HG03558 (cell line): ENCODE data around the gene ADSL.
"Not testable (repeated sequence)": the region's sequence is repeated elsewhere in the genome, so short reads cannot be mapped to it uniquely, and the experiment has no call there.

Source experiments
- ATAC-seq: cut with Tn5 transposase; IDR thresholded peaks from one replicate; pipeline ENCODE4 v1.9.1; 2021; ENCODE audit warnings: moderate number of reproducible peaks; ENCODE audit not compliant: unreplicated experiment; ENCODE audit errors: extremely low read depth

ADSL gene

DNA sequence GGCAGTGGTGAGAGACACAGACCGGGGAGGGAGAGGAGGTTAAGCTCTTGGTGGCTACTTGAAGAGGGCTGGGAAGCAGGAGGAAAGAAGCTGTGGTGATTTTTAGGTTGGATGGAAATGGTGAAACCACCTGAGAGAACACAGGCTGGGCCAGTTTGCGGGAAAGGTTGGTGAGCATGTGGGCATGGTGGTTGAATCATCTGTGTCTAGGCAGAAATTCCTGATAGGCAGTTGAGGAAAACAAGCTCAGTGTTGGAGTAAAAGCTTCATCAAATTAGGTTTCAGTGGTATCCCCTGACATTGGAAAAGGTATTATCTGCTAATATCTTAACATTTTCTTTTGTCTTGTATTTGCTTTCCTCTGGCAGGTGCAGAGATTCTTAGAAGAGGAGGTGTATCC is 19.8 kb downstream of the ADSL start:
- no peak for ATAC-seq

DNA sequence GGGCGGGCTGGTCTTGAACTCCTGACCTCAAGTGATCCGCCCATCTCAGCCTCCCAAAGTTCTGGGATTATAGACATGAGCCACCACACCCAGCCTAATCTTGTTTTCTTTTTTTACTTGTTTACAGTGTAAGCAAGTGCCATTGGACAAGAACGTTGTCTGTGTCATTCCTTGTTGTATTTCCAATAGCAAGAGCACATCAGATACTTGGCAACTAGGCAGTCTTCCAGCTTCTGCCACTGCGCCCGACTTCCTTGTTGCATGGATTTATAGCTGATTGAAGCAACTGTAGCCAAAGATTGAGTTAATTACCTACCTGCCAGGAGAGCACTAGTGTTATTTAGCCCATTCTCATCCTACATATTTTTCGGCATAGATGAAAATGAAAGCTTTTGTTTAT is 21.0 kb downstream of the ADSL start:
- no peak for ATAC-seq

DNA sequence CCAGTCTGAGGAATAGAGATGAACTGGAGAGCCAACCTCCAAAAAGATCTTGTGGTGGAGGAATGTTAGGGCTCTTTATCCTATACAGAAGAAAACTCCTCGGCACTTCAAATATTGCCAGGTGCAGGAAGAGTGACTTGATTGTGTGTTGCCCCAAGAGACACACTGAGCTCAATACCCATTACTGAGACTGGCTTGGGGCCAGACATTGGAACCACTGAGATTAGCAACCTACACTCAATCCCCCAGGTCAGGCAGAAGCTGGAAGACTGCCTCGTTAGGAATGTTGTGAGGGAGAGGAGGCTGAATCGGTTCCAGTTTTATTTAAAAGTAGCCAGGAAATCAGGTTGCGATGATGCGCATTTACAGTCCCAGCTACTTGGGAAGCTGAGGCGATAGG is 21.7 kb downstream of the ADSL start:
- no peak for ATAC-seq

GRCh38 chr22:40368836-40369235 is 22.5 kb downstream of the ADSL start:
- ATAC-seq = no peak

- no peak for ATAC-seq
Measured at GRCh38 chr22:40374567-40374966, 28.3 kb downstream of the ADSL start.

DNA sequence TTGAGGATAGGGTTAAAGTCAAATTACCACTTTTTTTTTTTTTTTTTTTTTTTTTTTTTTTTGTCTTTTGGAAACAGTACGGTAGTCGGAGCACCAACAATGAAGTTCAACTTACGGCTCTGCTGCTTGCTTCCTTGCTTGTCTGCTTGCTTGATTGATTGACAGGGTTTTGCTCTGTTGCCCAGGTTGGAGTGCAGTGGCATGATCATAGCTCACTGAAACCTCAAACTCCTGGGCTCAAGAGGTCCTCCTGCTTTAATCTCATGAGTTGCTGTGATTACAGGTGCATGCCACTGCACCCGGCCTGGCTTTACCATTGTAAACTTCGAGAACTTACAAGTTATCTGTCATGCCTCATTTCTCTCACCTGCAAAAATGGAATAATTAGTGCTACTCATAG is 29.8 kb downstream of the ADSL start:
- ATAC-seq = no peak

DNA sequence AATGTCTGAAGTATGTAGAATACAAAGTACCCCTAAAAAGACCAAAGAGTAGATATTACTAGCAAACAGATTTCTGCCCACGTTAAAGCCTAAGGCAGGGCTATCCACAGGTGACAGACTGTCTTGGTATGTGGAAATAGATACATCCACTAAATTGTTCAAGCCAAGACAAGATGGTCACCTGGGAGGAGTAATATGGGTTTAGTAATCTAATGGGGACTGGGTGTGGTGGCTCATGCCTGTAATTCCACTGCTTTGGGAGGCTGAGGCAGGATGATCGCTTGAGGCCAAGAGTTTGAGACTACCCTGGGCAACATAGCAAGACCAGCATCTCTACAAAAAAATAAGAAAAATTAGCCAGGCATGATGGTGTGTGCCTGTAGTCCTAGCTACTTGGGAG is 31.6 kb downstream of the ADSL start:
- no peak for ATAC-seq

GRCh38 chr22:40378448-40378847 is 32.1 kb downstream of the ADSL start:
- not testable (repeated sequence) for ATAC-seq

GRCh38 chr22:40381461-40381860 is 35.2 kb downstream of the ADSL start:
- ATAC-seq = no peak

DNA sequence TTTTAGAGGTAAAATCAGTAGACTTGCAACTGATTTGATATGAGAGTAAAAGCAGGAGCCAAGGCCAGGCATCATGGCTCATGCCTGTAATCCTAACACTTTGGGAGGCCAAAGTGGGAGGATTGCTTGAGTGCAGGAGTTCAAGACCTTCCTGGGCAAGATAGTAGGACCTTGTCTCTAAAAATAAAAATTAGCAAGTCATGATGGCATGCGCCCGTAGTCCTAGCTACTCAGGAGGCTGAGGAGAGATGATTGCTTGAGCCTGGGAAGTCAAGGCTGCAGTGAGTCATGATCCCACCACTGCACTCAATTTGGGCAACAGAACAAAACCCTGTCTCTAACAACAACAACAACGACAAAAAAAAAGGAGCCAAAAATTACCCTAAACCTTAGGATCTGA is 37.6 kb downstream of the ADSL start:
- ATAC-seq = no peak

DNA sequence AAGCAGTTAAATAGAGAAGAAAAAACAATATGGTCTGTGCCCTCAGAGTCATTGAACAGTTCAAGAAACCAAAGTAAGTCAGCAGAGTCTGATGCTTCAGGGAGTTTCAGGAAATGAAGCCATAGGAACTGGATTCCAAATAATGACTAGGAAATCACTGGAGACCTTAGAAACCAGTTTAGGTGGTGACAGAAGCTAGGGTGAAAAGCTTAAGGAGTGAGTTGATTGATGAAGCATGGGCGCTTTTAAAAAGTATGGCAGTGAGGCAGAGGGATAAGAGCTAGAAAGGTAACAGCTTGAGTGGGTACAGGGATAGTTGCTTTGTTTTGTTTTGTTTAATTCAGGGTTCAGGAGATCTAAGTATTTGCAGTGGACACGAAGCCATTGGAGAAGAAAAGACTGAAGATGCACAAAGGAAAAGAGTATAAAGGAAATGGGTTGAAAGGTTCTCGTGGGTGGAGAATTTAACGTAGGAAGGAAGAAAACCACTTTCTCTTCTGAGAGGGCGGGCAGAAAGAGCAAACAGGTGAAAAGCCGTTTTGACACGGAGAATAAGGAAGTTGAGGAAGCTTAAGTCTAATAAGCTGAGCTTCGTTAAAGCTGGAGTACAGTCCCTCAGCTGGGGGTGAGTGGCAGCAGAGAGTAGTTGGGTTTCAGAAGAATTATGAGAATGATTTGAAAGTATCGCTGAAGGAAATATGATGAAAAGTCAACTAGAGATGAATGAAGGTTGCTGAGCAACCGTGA is 38.9 kb downstream of the ADSL start:
- no peak for ATAC-seq

DNA sequence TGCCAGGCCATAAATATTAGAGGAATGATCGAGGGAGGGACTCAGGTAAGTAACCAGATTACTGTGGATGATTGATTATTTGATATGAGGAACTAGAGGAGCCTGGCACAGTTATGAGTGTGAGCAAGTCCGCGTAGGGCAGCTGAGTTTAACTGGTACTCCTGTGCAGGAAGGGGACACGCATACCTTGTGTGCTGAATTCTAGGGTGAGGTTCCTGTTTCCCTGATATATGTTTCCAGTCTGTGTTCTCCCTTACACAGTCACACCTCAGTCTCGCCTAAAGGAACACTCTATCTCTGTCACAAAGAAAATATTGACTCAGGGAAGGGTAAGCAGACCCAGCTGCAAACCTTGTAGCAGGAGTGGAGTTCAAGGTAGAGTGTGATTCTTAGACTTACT is 41.4 kb downstream of the ADSL start:
- no peak for ATAC-seq

DNA sequence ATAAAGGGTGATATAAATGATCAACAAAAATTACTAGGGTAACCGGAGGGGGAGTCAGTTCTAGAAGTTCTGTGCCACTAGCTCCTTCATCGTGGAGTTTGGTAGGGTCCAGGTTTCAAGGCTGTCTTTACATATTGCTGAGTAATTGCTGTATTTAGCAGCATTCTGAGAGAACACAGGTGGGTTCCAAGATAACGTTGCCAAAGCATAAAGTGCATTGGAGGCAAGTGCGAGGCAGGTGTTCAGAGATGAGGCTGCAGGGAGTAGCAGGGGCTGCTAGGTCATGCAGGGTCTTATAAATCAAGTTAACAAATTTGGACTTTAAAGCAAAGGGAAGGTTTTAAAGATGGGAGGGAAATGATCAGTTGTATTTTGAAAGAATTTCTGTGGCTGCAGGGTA is 41.9 kb downstream of the ADSL start:
- ATAC-seq = no peak

DNA sequence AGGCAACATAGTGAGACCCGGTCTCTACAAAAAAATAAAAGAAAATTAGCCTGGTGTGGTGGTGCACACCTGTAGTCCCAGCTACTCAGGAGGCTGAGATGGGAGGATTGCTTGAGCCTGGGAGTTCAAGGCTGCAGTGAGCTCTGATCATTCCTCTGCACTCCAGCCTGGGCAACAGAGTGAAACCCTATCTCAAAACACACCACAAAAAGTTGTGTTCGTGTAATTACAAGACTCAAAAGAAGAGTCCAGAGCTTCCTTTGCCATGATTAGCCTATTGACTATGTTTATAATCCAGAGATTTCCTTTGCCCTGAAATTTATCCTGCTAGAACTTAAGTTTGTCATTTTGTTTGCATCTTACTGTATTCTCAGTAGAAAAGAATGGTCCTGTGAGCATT is 45.1 kb downstream of the ADSL start:
- no peak for ATAC-seq

DNA sequence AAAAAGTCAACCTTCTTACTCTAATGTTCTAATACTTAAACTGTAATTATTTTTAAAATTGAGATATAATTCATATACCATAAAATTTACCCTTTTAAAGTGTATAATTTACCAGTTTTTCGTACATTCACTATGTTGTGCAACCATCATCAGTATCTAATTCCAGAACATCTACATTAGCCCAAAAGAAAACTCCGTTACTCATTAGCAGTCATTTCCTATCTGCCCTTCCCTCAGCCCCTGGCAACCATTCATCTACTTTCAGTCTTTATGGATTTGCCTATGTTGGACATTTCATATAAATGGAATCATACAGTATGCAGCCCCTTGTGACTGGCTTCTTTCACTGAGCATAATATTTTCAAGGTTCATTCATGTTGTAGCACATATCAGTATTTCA is 46.3 kb downstream of the ADSL start:
- ATAC-seq = no peak

DNA sequence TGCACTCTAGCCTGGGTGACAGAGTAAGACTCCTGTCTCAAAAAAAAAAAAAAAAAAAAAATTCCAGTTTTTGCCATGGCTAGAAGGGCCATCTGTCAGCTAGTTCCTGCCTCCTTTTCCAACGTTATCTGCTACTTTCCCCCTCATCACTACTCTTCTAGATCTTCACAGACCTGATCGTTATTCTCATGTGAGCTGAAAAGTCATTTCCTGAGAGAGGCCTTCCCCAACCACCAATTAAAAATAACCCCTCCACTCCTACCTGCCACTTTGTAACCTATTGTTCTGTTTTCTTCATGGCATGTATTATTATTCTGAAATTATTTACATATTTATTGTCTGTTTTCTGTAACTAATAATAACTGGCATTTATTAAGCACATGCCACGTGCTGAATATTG is 48.3 kb downstream of the ADSL start:
- ATAC-seq = no peak

GRCh38 chr22:40395607-40396006 is 49.3 kb downstream of the ADSL start:
- ATAC-seq = no peak

- no peak for ATAC-seq
Measured at GRCh38 chr22:40396882-40397281, 50.6 kb downstream of the ADSL start.

GRCh38 chr22:40397396-40397795 is 51.1 kb downstream of the ADSL start:
- no peak for ATAC-seq

- ATAC-seq = no peak
Measured at GRCh38 chr22:40399621-40400020, 53.3 kb downstream of the ADSL start.

GRCh38 chr22:40400159-40400558 is 53.9 kb downstream of the ADSL start:
- no peak for ATAC-seq

DNA sequence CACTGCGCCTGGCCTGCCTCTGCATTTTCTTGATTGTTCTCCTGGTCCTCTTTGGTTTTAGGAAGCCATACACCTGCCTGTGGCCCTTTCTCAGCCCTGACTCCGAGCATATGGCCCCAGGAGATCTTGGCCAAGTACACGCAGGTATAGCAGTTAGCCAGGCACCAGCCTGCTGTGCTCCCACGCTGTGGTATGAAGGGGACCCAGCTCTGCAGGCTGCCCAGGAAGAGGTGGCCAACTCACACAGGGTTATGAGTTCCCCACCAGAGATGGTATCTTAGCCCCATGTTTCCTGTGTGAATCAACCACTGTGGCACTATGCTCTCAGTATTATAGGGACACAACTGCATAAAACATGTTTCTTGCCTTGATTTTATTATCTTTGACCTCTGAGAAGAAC is 55.2 kb downstream of the ADSL start:
- ATAC-seq = no peak

GRCh38 chr22:40401981-40402406 is 55.7 kb downstream of the ADSL start:
- ATAC-seq = no peak
